H1 (cell line): ENCODE results near the gene GABBR1. TPM values are rescaled to one million over a fixed set of nuclear protein-coding genes. Genes with fewer than 3 reads are reported as not detected.

Experiments used
- CTCF ChIA-PET: fragments of 300-600 bp; sonication (Branson Sonifier 250); formaldehyde crosslinking; loops from one replicate; lab custom pipeline; 2021; ENCODE audit not compliant: partially characterized antibody; lab: Charles Lee
- POLR2A ChIA-PET: fragments of 300-600 bp; sonication (Branson Sonifier 250); formaldehyde crosslinking; loops from one replicate; lab custom pipeline; 2021; ENCODE audit warnings: inconsistent platforms; ENCODE audit not compliant: partially characterized antibody; lab: Charles Lee
- DNase-seq, 2 experiments: peaks; one replicate each; pipeline versions ENCODE4 v3.0.0 to v3.0.0-alpha.2; 2010 to 2022; ENCODE audit warnings: low spot score in 2 of 2, low read depth in 1 of 2, mixed read lengths in 1 of 2
- FAIRE-seq: peaks from 2 replicates; lab custom pipeline; 2011; peaks lifted over from hg19 to GRCh38; lab: Jason Lieb, UNC
- H2AFZ ChIP-seq: 2 replicates; pipeline ENCODE4 v1.8.1; 2012; ENCODE audit warnings: low read length, inconsistent platforms
- H2AK5ac ChIP-seq: 2 replicates; pipeline ENCODE4 v1.6.1; 2013; ENCODE audit warnings: low read depth, low read length
- H2BK120ac ChIP-seq: replicated peaks from 2 replicates; pipeline ENCODE3; 2013; ENCODE audit warnings: low read depth, low read length, inconsistent platforms
- H2BK12ac ChIP-seq: 2 replicates; pipeline ENCODE4 v1.6.1; 2013; ENCODE audit warnings: low read depth, low read length
- H2BK15ac ChIP-seq: 2 replicates; pipeline ENCODE4 v1.6.1; 2013; ENCODE audit warnings: low read length
- H2BK20ac ChIP-seq: 2 replicates; pipeline ENCODE4 v1.6.1; 2013; ENCODE audit warnings: low read length
- H2BK5ac ChIP-seq: 2 replicates; pipeline ENCODE4 v1.6.1; 2013; ENCODE audit warnings: low read depth, low read length
- H3K14ac ChIP-seq: 2 replicates; pipeline ENCODE4 v1.6.1; 2013; ENCODE audit warnings: inconsistent platforms; ENCODE audit not compliant: insufficient read length
- H3K18ac ChIP-seq: 2 replicates; pipeline ENCODE4 v1.6.1; 2013; ENCODE audit warnings: low read length; ENCODE audit errors: extremely low read depth
- H3K23ac ChIP-seq: 2 replicates; pipeline ENCODE4 v1.6.1; 2013; ENCODE audit warnings: inconsistent platforms; ENCODE audit not compliant: insufficient read length
- H3K23me2 ChIP-seq: 2 replicates; pipeline ENCODE4 v1.6.1; 2013; ENCODE audit warnings: low read depth, low read length
- H3K27ac ChIP-seq: 2 replicates; pipeline ENCODE4 v1.6.1; 2011; ENCODE audit warnings: low read depth, low read length, inconsistent platforms
- H3K27me3 ChIP-seq, 4 experiments: replicated peaks in 1 of 4; 1 replicate in 1 of 4; 2 replicates in 3 of 4; pipeline versions ENCODE4 v1.6.1 to v1.8.1; 2011 to 2013; ENCODE audit warnings: low read length in 3 of 4, mild to moderate bottlenecking in 3 of 4, inconsistent platforms in 2 of 4, mixed read lengths in 2 of 4, moderate library complexity in 1 of 4; ENCODE audit not compliant: control insufficient read depth in 3 of 4, insufficient read depth in 3 of 4; ENCODE audit errors: extremely low read depth in 1 of 4
- H3K36me3 ChIP-seq, 4 experiments: 2 replicates each; pipeline versions ENCODE4 v1.6.1 to v1.8.1; 2011 to 2013; ENCODE audit warnings: mild to moderate bottlenecking in 4 of 4, low read length in 3 of 4, moderate library complexity in 2 of 4, control low read depth in 1 of 4, inconsistent platforms in 1 of 4; ENCODE audit not compliant: insufficient read depth in 4 of 4, control insufficient read depth in 2 of 4
- H3K4ac ChIP-seq: replicated peaks from 2 replicates; pipeline ENCODE3; 2013; ENCODE audit warnings: low read length, low read depth, mixed read lengths, inconsistent platforms; ENCODE audit not compliant: insufficient read length
- H3K4me1 ChIP-seq, 4 experiments: replicated peaks in 1 of 4; 1 replicate in 1 of 4; 2 replicates in 3 of 4; pipeline versions ENCODE4 v1.6.1 to v1.8.1; 2011 to 2013; ENCODE audit warnings: low read length in 3 of 4, inconsistent platforms in 2 of 4, mixed read lengths in 1 of 4; ENCODE audit not compliant: insufficient read depth in 4 of 4, control insufficient read depth in 3 of 4
- H3K4me2 ChIP-seq, 2 experiments: 2 replicates each; pipeline versions ENCODE4 v1.6.1 to v1.8.1; 2011 to 2013; ENCODE audit warnings: low read depth in 2 of 2, low read length in 2 of 2, control low read depth in 1 of 2, inconsistent platforms in 1 of 2, mild to moderate bottlenecking in 1 of 2; ENCODE audit not compliant: insufficient read depth in 1 of 2
- H3K4me3 ChIP-seq, 4 experiments: fragments of 200-600, 300-600 bp in 1 of 4; sonication (generic), shearing (Covaris generic), sonication (Bioruptor Twin) in 1 of 4; 2 replicates each; pipeline versions ENCODE4 v1.5.1 to v1.8.1; 2011 to 2016; ENCODE audit warnings: low read length in 4 of 4, low read depth in 3 of 4, control low read depth in 2 of 4, inconsistent platforms in 2 of 4, mild to moderate bottlenecking in 2 of 4, mixed read lengths in 1 of 4, moderate library complexity in 1 of 4; ENCODE audit not compliant: insufficient read depth in 2 of 4; ENCODE audit errors: extremely low read depth in 1 of 4
- H3K56ac ChIP-seq: replicated peaks from 2 replicates; pipeline ENCODE3; 2013; ENCODE audit warnings: low read depth, mild to moderate bottlenecking, mixed read lengths, low read length, inconsistent platforms; ENCODE audit not compliant: insufficient read length
- H3K79me1 ChIP-seq: 2 replicates; pipeline ENCODE4 v1.6.1; 2013; ENCODE audit warnings: low read depth, low read length, control low read depth
- H3K79me2 ChIP-seq, 2 experiments: 2 replicates each; pipeline versions ENCODE4 v1.6.1 to v1.8.1; 2012 to 2013; ENCODE audit warnings: low read length in 2 of 2, mild to moderate bottlenecking in 2 of 2, inconsistent platforms in 1 of 2; ENCODE audit not compliant: insufficient read depth in 2 of 2, control insufficient read depth in 1 of 2
- H3K9ac ChIP-seq, 4 experiments: replicated peaks in 1 of 4; 1 replicate in 1 of 4; 2 replicates in 3 of 4; pipeline versions ENCODE4 v1.6.1 to v1.8.1; 2011 to 2013; ENCODE audit warnings: low read depth in 3 of 4, low read length in 3 of 4, control low read depth in 2 of 4, mild to moderate bottlenecking in 2 of 4, moderate library complexity in 2 of 4, inconsistent platforms in 1 of 4; ENCODE audit errors: extremely low read depth in 1 of 4
- H3K9me3 ChIP-seq, 2 experiments: 2 replicates each; pipeline versions ENCODE4 v1.6.1 to v1.8.1; 2012 to 2013; ENCODE audit warnings: mild to moderate bottlenecking in 2 of 2, moderate library complexity in 2 of 2, control low read depth in 1 of 2, inconsistent platforms in 1 of 2, low read depth in 1 of 2, low read length in 1 of 2, mixed read lengths in 1 of 2; ENCODE audit not compliant: insufficient read depth in 2 of 2
- H4K20me1 ChIP-seq, 2 experiments: replicated peaks in 1 of 2; 2 replicates each; pipeline versions ENCODE3 to v1.8.1; 2011 to 2013; ENCODE audit warnings: inconsistent platforms in 2 of 2, low read length in 2 of 2, mild to moderate bottlenecking in 1 of 2; ENCODE audit not compliant: insufficient read depth in 2 of 2, control insufficient read depth in 1 of 2
- H4K5ac ChIP-seq: 2 replicates; pipeline ENCODE4 v1.6.1; 2013; ENCODE audit warnings: low read length, low read depth, mixed read lengths, inconsistent platforms; ENCODE audit not compliant: insufficient read length
- H4K8ac ChIP-seq: 2 replicates; pipeline ENCODE4 v1.8.0; 2013; ENCODE audit warnings: mild to moderate bottlenecking, moderate library complexity, low read length, inconsistent platforms; ENCODE audit not compliant: insufficient read depth; ENCODE audit errors: extremely low read depth
- H4K91ac ChIP-seq: replicated peaks from 2 replicates; pipeline ENCODE3; 2013; ENCODE audit warnings: low read length, mixed read lengths, inconsistent platforms; ENCODE audit not compliant: insufficient read length
- CBX5 ChIP-seq: fragments of 300-800, 300-1000 bp; sonication (generic); IDR thresholded peaks from 2 replicates; pipeline ENCODE4 v1.7.1; 2016; ENCODE audit warnings: antibody characterized with exemption, low read length, low read depth
- CEBPB ChIP-seq: IDR thresholded peaks from 2 replicates; pipeline ENCODE4 v1.6.1; 2012; ENCODE audit warnings: low read depth, low read length
- GTF2F1 ChIP-seq: IDR thresholded peaks from 2 replicates; pipeline ENCODE4 v1.6.1; 2012; ENCODE audit warnings: low read depth, low read length, improper control_type of control experiment, borderline replicate concordance
- NRF1 ChIP-seq: IDR thresholded peaks from 2 replicates; pipeline ENCODE4 v1.6.1; 2011; ENCODE audit warnings: mild to moderate bottlenecking, low read depth, low read length, improper control_type of control experiment
- POLR2A ChIP-seq, 2 experiments: IDR thresholded peaks; 1 replicate in 1 of 2; 2 replicates in 1 of 2; pipeline ENCODE4 v1.6.1; 2011; ENCODE audit warnings: low read depth in 2 of 2, low read length in 2 of 2, mild to moderate bottlenecking in 2 of 2; ENCODE audit errors: control extremely low read depth in 1 of 2
- SAP30 ChIP-seq: fragments of 300-600 bp; sonication (generic); IDR thresholded peaks from 2 replicates; pipeline ENCODE4 v1.7.1; 2012; ENCODE audit warnings: low read length, moderate library complexity, mild to moderate bottlenecking, inconsistent platforms; ENCODE audit not compliant: insufficient read depth, insufficient replicate concordance
- SP1 ChIP-seq: IDR thresholded peaks from 2 replicates; pipeline ENCODE4 v1.6.1; 2011; ENCODE audit warnings: low read depth, low read length
- SP2 ChIP-seq: IDR thresholded peaks from 2 replicates; pipeline ENCODE4 v1.6.1; 2012; ENCODE audit warnings: mild to moderate bottlenecking, low read length, inconsistent platforms
- WGBS, 2 experiments: shearing (Covaris generic) in 1 of 2; methylation state at CpG; one replicate each; pipeline versions ENCODE4 v1.1.6 to v1.1.7; 2013 to 2015; ENCODE audit warnings: low lambda C conversion rate in 2 of 2, mixed read lengths in 2 of 2, inconsistent platforms in 1 of 2, low coverage in 1 of 2, missing lambda C conversion rate in 1 of 2; ENCODE audit not compliant: insufficient replicate concordance in 2 of 2, insufficient coverage in 1 of 2, insufficient read length in 1 of 2; ENCODE audit errors: extremely low coverage in 1 of 2, missing lambda C conversion rate in 1 of 2; 5-methylcytosine and 5-hydroxymethylcytosine counted together
- polyA plus RNA-seq, 7 experiments: library from polyadenylated mRNA; depleted of rRNA in 3 of 7; stranded (reverse) in 5 of 7; unstranded in 2 of 7; fragments of >200 nt in 5 of 7; fragments of 200-250 nt in 2 of 7; gene quantifications; 1 replicate in 5 of 7; 2 replicates in 1 of 7; 4 replicates in 1 of 7; pipeline versions ENCODE4 v1.2.1 to v1.2.3, GENCODE V29; 2011 to 2013; ENCODE audit warnings: missing spikeins in 2 of 7, mixed read lengths in 2 of 7
- total RNA-seq: library from RNA; stranded (reverse); fragmentation: NEBNext Ultra II Directional; extraction: Animal tissue kit (Norgen Biotek cat#: 25700); gene quantifications from 2 replicates; pipeline ENCODE4 v1.2.1, GENCODE V29; 2021

GABBR1 gene
- total and polyA plus RNA-seq, 2 of the 8 experiments (the other 6 are each of a cell fraction or from before 2014, with no cell fraction given), result 75.9 to 78.3 TPM

DNA sequence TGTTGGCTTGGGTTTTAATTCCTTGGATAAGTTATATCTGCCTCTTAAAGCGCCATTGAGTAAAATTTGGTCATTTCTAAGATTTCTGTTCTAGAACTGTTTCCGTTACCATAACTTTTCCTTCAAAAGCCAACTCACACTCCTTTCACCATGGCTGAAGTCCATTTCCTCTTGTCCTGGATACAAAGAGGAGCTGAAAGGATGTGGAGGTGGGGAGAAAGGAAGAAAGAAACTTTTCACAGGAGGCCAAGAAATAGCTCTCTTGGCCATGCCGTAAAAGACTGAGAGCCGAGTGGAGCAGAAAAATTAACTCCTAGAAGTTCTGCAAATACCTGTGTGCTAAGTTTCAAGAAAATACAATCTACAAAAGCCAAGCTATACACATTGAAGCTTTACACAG lies 21.6 kb downstream of the GABBR1 start:
- ChIA-PET CTCF (interaction anchor here (0.6 to 1.8 kb wide), 7 partner anchors 8 to 743 kb away, joined by 3 to 12 read pairs (median 4); no protein-coding TSS in a partner anchor), POLR2A (interaction anchor here (1.1 to 3.0 kb wide), 7 partner anchors 8 to 28 kb away, joined by 3 to 33 read pairs (median 7); partner anchors contain the start of gene OR2H2)
- Histone ChIP-seq H2BK120ac (no peak overlapping the region), H3K4me1 (no peaks in the 10 kb centered on the region), H3K79me1 (peaks cover 2% of the 10 kb centered on the region; the same call in 1 of the 2 replicates), H3K4me2 (no peak overlapping the region), H3K79me2 (no peaks in the 10 kb centered on the region), H4K5ac (no peak overlapping the region), H3K4ac (no peak overlapping the region), H3K4me3 (no peak overlapping the region), H4K8ac (no peak overlapping the region), H3K23ac (no peak overlapping the region), H4K20me1 (peaks cover 0 to 5% of the 10 kb centered on the region in 2 experiments), H3K27me3 (no peaks in the 10 kb centered on the region), H3K36me3 (peaks cover 56 to 90% (median 78%) of the 10 kb centered on the region in 4 experiments), H3K23me2 (no peaks in the 10 kb centered on the region), H2BK5ac (no peak overlapping the region), H3K9ac (no peak overlapping the region), H3K56ac (no peak overlapping the region), H2AFZ (no peak overlapping the region), H2BK12ac (no peak overlapping the region), H2BK20ac (no peak overlapping the region), H3K27ac (no peak overlapping the region), H3K14ac (no peak overlapping the region), H2AK5ac (no peak overlapping the region), H3K18ac (no peak overlapping the region), H3K9me3 (no peaks in the 10 kb centered on the region), H4K91ac (no peak overlapping the region), H2BK15ac (no peak overlapping the region)
- DNase-seq (no peak), FAIRE-seq (no peak)
- WGBS, 2 experiments, result 94% methylated on average over 4 of the region's 4 CpGs; no CpG with 5 or more reads in 1 of the 2 experiments
- TF ChIP-seq NRF1, result no peak
- no peak for TF ChIP-seq SAP30
- no peak for TF ChIP-seq POLR2A (IDR thresholded peaks at IDR 0.05; ENCODE audit: control extremely low read depth in 1 of 2, low read depth in 2 of 2, low read length in 2 of 2)
- TF ChIP-seq CEBPB, result no peak
- TF ChIP-seq SP2, result no peak
- TF ChIP-seq SP1, result no peak
- no peak for TF ChIP-seq CBX5
- no peak for TF ChIP-seq GTF2F1
